Lower lobe of right lung (tissue), 2 donors: ENCODE results near the gene BRD3OS. TPM values are rescaled to one million over a fixed set of nuclear protein-coding genes. Genes with fewer than 3 reads are reported as not detected.

Experiments used
- ATAC-seq, 2 donors: fragments of 200-7000 bp; cut with Tn5 transposase; one replicate each; pipeline ENCODE4 v1.9.1; 2020 to 2022; ENCODE audit warnings: mild to moderate bottlenecking in 2 of 2, moderate library complexity in 2 of 2
- DNase-seq: peaks from one replicate; pipeline ENCODE4 v3.0.0-alpha.2; 2020
- H3K27ac ChIP-seq: fragments of 200-600 bp; one replicate; pipeline ENCODE4 v1.8.0; 2022
- H3K27me3 ChIP-seq: fragments of 200-600 bp; one replicate; pipeline ENCODE4 v1.8.0; 2022; ENCODE audit warnings: low read depth
- H3K36me3 ChIP-seq: fragments of 200-600 bp; one replicate; pipeline ENCODE4 v1.8.0; 2022; ENCODE audit warnings: mild to moderate bottlenecking
- H3K4me1 ChIP-seq: fragments of 200-600 bp; one replicate; pipeline ENCODE4 v1.8.0; 2022
- H3K4me3 ChIP-seq: fragments of 200-600 bp; one replicate; pipeline ENCODE4 v1.8.0; 2022; ENCODE audit warnings: mild to moderate bottlenecking
- H3K9me3 ChIP-seq: fragments of 200-600 bp; one replicate; pipeline ENCODE4 v1.8.0; 2022
- CTCF ChIP-seq: fragments of 200-600 bp; IDR thresholded peaks from one replicate; pipeline ENCODE4 v1.8.0; 2022; ENCODE audit warnings: antibody characterized with exemption, mild to moderate bottlenecking
- intact Hi-C: fragments of 100-400 bp; cut with DNase I; formaldehyde crosslinking; loops from one replicate; pipeline ENCODE4 v1.11.0; 2022
- total RNA-seq: library from RNA; stranded (reverse); fragmentation: NEBNext Ultra II Directional; extraction: Animal tissue kit (Norgen Biotek cat#: 25700); gene quantifications from one replicate; pipeline ENCODE4 v1.2.1, GENCODE V29; 2021
- donor health status: DM: no; HTN: yes; CAD: no; lungs with severe emphysema.

The BRD3OS gene
- total RNA-seq, 1 donor from 2014 or later: 15.6 TPM

DNA sequence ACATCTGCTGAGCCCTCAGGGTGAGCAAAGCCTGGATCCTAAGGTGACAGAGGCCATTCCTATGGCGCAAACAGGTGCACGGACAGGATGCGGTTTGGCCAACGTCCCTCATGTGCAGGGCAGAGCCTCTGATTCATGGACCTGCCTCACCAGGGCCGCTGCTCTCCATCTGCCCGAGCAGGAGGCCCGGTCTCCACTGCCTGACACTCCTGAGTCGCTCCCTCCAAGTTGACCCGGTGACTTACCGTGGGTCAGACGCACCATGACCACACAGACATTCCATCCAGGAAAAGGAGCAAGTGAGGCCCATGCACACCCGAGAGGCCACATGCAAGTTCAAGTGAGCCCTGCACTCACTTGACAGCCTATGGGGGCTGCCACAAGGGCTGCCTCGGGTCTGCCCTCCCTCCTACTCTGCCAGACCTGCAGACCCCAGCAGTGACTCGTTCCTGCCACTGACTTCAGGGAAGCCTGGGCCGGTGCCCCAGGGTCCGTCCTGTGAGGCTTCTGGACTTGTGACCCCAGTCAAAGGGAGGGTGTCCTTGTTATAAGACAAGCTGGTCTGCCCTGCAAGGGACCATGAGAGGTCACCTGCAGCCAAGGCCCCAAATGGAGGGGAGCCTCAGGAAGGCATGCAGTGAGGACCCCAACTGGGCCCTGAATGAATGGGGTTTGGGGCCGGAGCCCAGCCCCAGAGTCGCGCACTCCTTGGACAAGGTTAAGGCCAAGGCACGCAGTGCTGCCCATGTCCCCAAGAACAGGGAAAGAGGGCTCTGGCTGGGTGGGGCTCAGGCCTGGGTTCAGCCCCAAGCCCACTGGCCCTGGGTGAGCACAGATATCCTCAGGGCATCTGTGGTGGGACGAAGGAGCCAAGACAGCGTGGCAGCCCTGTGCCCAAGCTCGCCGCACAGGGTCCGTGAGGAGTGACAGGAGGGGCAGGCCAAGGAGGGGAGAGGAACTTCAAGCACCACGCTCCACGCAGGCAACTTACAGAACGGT, 10.1 kb downstream of the BRD3OS start:
- Histone ChIP-seq H3K27me3 (no peaks in the 10 kb centered on the region), H3K36me3 (peaks cover 90% of the 10 kb centered on the region), H3K9me3 (no peaks in the 10 kb centered on the region), H3K4me1 (no peaks in the 10 kb centered on the region), H3K4me3 (no peak overlapping the region), H3K27ac (no peak overlapping the region)
- TF ChIP-seq CTCF: no peak
- intact Hi-C loops: no loop called here
- no peak for ATAC-seq
- no peak for DNase-seq

- ATAC-seq (no peak), DNase-seq (no peak)
- TF ChIP-seq CTCF: no peak
- Histone ChIP-seq H3K4me3 (no peak overlapping the region), H3K27ac (no peak overlapping the region), H3K9me3 (no peaks in the 10 kb centered on the region), H3K36me3 (peaks cover 90% of the 10 kb centered on the region), H3K27me3 (no peaks in the 10 kb centered on the region), H3K4me1 (peaks cover 2% of the 10 kb centered on the region)
- intact Hi-C loops: no loop called here
These were observed 10.8 kb downstream of the BRD3OS start for GRCh38 chr9:134036130-134036529.

GRCh38 chr9:134037641-134038040, 12.4 kb downstream of the BRD3OS start:
- no peak overlapping the region for H3K4me3 ChIP-seq
- no peaks in the 10 kb centered on the region for H3K27me3 ChIP-seq
- DNase-seq (no peak), ATAC-seq (no peak)
- peaks cover 8% of the 10 kb centered on the region for H3K4me1 ChIP-seq
- H3K27ac ChIP-seq: no peak overlapping the region
- TF ChIP-seq CTCF: no peak
- H3K9me3 ChIP-seq: no peaks in the 10 kb centered on the region
- peaks cover 87% of the 10 kb centered on the region for H3K36me3 ChIP-seq
- intact Hi-C loops: no loop called here

DNA sequence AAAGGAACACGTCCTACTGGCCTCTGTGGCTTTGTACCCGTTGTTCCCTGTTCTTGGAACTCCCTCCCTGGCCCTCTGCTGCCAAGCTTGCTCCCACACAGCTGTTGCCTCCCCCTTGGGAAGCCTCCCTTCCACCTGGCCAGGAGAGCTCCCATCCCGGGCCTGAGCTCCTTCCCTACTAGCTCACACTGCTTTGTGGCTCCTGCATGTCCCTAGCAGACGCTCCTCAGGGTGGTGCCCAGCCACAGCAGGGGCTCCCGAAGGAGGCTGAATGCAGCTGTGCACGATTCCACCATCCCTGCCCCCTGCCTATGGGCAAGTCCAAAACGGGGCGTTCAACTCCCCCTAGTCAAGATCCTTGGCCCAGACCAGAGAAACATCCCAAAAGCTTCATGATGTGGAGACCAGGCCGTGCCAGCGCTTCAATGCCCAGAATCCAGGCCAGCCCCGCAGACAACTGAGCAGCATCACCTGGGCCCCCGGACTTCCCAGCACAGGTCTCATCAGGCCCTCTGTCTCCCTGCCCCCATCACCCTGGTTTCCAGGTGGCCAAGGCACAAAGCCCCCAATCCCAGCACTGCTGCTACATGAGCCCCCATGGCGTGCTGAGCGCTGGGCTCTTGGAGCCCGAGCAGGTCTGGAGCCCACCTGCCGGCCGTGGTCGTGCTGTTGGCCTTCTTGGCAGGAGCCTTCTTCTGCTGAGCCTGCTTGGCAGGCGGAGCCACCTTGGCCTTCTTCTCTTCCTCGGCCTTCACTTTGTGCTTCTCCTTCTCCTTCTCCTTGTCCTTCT, 14.3 kb downstream of the BRD3OS start:
- Histone ChIP-seq H3K4me3 (no peak overlapping the region), H3K27ac (no peak overlapping the region), H3K9me3 (no peaks in the 10 kb centered on the region), H3K36me3 (peaks cover 84% of the 10 kb centered on the region), H3K4me1 (peaks cover 8% of the 10 kb centered on the region), H3K27me3 (no peaks in the 10 kb centered on the region)
- ATAC-seq: no peak
- intact Hi-C loops: no loop called here
- DNase-seq: no peak
- no peak for TF ChIP-seq CTCF

GRCh38 chr9:134040176-134040565, 14.9 kb downstream of the BRD3OS start:
- H3K4me3 ChIP-seq: no peak overlapping the region
- ATAC-seq (no peak), DNase-seq (no peak)
- peaks cover 8% of the 10 kb centered on the region for H3K4me1 ChIP-seq
- H3K27ac ChIP-seq: no peak overlapping the region
- H3K9me3 ChIP-seq: no peaks in the 10 kb centered on the region
- H3K27me3 ChIP-seq: no peaks in the 10 kb centered on the region
- TF ChIP-seq CTCF: no peak
- intact Hi-C loops: no loop called here
- H3K36me3 ChIP-seq: peaks cover 84% of the 10 kb centered on the region
